Activated gamma-delta T cell treated with anti-CD3 and anti-CD28 coated beads, Interleukin-2, amount 50 U/mL, for 16 hours (primary cell): Measurements from ENCODE around the gene IFNL2.
"Not testable (repeated sequence)": the region's sequence is repeated elsewhere in the genome, so short reads cannot be mapped to it uniquely, and the experiment has no call there.

Source experiments
- DNase-seq: peaks from one replicate; pipeline ENCODE4 v3.0.0-alpha.2; 2020; ENCODE audit warnings: low read depth

Gene IFNL2

DNA sequence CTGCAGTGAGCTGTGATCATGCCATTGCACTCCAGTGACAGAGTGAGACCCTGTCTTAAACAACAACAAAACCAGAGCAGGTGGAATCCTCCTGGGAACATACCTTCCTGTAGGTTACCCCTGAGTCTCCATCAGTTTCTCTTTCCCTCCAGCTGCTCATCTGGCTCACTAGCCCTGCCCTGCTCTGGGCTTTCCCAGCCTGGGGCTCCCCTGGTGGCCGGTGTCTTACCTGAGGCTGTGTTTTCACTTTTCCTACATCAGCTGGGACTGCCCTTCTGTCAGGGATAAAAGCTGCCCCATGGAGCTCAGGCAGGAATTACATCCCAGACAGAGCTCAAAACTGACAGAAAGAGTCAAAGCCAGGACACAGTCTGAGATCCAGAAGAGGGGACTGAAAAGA is at the start of gene IFNL2:
Gene IFNL2 (plus strand): TSS at position 312 of the 400 bp plus-strand sequence. CDS start 173 bp downstream, outside the sequence.
- not testable (repeated sequence) for DNase-seq

DNA sequence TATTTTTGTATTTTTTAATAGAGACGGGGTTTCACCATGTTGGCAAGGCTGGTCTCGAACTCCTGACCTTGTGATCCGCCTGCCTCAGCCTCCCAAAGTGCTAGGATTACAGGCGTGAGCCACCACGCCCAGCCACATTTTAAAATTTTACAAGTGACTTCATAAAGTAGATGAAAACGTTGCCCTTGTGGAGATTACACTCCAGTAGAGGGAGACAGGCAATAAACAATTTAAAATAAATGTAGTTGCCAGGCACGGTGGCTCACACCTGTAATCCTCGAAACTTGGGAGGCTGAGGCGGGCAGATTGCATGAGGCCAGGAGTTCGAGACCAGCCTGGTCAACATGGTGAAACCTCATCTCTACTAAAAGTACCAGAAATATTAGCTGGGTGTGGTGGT is 49.1 kb upstream of the IFNL2 start:
- not testable (repeated sequence) for DNase-seq

DNA sequence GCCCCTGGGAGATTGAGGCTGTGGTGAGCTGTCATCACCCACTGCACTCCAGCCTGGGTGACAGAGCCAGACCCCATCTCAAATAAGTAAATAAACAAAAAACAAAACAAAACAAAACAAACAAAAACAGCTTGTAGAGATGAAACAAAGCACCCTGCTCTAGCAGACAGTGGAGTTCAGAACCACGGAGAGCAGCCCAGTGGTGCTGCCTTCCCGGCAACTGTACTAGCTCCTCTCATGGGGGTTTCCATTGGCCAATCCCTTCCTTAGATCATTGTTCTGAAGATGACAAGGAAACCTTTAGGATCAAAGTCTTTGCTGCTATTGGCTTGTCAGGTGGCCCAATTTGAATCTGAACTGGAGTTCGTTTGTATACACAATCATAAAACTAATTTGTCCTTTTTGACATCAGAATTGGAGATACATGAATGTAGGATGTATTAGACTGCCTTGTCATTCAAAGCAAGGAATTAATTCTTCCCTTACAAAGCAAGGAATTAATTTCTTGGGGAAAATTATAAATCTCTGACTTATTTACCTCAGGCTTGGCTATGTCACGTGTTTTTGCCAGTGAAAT is 44.4 kb upstream of the IFNL2 start:
- no peak for DNase-seq

DNA sequence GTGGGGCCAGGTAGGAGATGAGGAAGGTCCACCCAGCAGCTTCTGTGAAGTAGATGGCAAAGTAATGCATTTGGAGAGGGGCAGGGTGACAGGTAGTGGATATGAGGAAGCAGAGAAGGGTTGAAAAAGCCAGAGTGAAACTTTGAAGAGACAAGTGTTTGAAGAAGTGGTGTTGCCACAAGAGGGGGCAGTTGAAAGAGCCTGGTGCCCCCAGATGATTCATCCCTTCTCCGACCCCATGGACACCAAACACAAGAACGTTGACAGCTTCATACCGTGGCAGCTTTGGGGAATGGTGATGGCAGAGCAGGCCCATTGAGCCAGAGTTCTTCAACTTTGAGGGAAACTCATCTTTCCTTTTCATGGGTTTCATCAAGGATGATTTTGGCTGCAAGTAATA is 43.3 kb upstream of the IFNL2 start:
- DNase-seq: no peak

DNA sequence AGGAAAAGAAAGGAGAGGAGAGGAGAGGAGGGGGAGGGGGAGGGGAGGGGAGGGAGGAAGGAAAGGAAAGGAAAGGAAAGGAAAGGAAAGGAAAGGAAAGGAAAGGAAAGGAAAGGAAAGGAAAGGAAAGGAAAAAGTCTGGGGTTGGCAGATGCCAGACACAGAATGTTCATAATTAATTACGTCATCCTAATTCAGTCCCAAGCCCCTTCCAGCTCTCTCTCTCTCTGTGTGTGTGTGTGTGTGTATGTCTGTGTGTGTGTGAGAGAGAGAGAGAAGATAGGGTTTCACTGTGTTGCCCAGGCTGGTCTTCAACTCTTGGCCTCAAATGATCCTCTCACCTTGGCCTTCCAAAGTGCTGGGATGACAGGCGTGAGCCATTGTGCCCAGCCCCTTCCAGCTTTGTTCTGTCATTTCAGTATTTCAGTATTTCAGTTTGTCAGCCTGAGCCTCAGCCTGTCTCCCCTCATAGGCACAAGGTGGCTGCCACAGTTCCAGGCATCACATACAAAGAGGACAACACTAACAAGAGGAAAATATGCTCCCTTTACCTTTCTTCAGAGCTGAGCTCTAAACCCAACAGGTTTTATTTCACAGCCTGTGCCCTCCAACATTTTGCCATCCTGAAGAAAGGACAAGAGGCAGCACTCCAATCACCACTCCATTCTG is 38.0 kb upstream of the IFNL2 start:
- no peak for DNase-seq

DNA sequence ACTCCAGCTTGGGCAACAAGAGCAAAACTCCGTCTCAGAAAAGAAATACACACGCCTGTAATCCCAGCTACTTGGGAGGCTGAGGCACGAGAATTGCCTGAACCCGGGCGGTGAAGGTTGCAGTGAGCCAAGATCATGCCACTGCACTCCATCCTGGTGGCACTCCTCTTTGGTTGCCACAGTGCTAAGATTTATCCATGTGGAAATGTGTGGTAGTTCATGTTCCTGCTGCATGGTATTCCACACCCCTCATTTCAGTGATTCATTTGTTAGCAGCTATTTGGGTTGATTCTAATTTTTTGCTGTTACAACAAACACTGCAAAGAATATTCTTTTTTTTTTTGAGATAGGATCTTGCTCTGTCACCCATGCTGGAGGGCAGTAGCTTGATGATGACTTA is 35.5 kb upstream of the IFNL2 start:
- DNase-seq: no peak

DNA sequence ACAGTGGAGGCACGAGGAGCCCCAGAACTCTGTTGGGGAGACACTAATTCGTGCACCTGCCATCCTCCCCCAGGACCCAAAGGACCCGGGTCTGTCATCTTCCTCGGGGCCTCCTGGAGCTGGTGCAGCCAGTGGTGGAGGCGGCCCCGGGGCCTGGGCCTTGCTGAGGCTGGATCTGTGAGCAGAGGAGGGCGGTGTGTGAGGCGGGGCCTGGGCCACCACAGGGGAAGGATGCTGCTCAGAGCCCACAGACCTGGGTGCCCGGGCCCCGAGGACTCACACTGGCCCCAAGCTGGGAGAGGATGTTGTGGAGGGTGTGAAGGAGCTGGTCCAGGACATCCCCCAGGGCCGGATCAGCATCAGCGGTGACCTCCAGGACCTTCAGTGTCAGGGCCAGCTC is 31.7 kb upstream of the IFNL2 start:
- peak; percentile 28 for DNase-seq

DNA sequence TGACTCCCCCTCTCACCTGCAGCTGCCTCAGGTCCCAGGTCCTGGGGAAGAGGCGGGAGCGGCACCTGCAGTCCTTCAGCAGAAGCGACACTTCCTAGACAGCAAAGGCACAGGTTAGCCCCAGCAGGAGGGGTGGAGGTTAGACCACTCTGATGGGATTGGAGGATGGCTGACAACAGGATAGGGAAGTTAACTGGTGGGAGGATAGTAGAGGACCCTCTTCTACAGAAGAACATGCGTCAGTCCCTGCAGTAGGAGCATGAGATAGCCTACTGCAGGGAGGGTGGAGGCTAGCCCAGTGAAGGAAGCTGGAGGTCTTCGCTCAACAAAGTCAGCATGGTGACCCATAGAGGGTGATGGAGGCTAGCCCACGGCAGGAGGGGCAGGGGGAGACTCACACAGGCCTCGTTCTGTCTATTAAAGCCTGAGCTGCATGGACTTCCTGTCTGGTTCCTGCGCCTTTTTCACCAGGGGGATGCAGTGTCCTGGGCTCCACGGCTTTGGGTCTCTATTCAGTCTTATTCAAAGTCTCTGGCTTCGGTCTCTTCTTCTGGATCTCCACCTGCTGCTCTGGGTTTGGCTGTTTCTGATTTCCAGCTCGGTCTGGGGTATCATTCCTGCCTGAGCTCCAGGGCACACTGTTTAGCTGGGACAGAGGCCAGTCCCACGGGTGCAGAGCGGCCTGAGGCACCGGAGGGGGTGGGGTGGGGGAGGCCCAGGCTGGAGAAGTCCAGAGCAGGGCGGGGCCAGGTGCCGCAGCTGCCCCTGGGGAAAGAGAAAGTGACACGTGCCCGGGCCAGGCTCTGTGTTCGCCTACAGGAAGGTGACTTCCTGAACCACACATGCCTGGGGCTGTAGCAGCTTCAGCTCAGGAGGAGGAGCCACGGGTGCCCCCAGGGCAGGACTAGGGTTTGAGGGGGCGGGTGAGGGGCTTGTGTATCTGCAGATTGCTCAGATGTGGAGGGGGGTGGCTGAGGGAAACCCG is 30.7 kb upstream of the IFNL2 start:
- peak; percentile 29 for DNase-seq

DNA sequence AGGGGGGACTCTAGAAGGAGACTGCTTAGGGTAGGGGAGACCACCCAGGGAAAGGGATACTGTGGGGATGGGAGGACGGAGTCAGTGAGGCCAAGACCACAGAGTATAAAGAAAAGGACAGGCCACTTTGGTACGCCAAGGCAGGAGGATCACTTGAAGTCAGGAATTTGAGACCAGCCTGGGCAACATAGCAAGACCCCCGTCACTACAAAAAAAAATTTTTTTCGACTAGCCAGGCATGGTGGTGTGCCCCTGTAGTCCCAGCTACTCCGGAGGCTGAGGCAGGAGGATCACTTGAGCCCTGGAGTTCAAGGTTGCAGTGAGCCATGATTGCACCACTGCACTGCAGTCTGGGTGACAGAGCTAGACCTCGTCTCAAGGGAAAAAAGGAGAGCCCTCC is 30.0 kb upstream of the IFNL2 start:
- DNase-seq: no peak

DNA sequence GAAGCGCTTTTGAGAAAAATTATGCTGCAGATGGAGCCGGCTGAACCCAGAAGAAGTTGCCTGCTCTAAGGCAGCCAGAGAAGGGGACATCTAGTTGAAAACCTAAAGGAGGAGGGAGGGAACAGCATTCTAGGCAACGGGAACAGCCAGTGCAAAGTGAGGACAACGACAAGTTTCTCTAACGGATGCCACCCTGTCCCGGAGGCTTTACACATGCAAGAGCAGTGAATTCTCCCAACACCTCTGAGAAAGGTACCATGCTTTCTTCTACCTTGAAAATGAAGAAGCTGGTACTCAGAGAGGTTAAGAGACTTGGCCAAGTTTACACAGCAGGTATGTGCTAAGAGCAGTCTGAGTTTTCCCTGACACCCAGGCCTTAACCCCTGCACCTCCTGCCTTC is 29.3 kb upstream of the IFNL2 start:
- DNase-seq: no peak

DNA sequence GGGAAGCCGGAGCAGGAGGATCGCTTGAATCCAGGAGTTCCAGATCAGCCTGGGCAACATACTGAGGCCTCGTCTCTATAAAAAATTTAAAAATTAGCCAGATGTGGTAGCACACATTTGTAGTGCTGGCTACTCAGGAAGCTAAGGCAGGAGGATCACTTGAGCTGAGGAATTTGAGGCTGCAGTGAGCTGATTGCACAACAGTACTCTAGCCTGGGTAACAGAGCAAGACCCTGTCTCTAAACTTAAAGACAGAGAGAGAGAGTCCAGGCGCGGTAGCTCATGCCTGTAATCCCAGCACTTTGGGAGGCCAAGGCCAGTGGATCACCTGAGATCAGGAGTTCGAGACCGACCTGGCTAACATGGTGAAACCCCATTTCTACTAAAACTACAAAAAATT is 27.8 kb upstream of the IFNL2 start:
- no peak for DNase-seq

DNA sequence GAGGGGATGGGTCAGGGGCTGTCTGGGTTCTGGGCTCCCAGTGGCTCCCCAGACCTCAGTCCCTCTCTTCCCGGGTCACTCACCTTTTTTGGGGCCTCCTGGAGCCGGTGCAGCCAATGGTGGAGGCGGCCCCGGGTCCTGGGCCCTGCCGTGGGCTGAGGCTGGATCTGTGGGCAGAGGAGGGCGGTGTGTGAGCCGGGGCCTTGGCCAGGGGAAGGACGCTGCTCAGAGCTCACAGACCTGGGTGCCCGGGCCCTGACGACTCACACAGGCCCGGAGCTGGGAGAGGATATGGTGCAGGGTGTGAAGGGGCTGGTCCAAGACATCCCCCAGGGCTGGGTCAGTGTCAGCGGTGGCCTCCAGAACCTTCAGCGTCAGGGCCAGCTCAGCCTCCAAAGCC is 24.5 kb upstream of the IFNL2 start:
- DNase-seq: not testable (repeated sequence)

DNA sequence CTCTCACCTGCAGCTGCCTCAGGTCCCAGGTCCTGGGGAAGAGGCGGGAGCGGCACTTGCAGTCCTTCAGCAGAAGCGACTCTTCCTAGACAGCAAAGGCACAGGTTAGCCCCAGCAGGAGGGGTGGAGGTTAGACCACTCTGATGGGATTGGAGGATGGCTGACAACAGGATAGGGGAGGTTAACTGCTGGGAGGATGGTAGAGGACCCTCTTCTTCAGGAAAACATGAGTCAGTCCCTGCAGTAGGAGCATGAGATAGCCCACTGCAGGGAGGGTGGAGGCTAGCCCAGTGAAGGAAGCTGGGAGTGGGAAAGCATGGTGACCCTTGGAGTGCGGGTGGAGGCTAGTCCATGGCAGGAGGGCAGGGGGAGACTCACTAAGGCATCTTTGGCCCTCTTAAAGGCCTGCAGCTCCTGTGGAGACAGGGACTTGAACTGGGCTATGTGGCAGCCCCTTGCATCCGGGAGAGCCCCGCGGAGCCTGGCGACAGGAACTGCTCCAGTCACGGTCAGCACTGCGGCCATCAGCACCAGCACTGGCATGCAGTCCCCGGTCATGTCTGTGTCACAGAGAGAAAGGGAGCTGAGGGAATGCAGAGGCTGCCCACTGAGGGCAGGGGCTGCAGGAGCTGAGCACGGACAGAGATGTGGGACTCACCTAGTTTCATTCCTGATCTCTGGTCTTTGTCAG is 23.6 kb upstream of the IFNL2 start, which contains the start of gene IFNL3:
Gene IFNL3 (minus strand): TSS at position 597 of the 691 bp plus-strand sequence. CDS start 39 bp downstream, at position 558.
- not testable (repeated sequence) for DNase-seq

DNA sequence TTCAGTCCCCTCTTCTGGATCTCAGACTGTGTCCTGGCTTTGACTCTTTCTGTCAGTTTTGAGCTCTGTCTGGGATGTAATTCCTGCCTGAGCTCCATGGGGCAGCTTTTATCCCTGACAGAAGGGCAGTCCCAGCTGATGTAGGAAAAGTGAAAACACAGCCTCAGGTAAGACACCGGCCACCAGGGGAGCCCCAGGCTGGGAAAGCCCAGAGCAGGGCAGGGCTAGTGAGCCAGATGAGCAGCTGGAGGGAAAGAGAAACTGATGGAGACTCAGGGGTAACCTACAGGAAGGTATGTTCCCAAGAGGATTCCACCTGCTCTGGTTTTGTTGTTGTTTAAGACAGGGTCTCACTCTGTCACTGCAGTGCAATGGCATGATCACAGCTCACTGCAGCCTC is 23.0 kb upstream of the IFNL2 start:
- DNase-seq: not testable (repeated sequence)

DNA sequence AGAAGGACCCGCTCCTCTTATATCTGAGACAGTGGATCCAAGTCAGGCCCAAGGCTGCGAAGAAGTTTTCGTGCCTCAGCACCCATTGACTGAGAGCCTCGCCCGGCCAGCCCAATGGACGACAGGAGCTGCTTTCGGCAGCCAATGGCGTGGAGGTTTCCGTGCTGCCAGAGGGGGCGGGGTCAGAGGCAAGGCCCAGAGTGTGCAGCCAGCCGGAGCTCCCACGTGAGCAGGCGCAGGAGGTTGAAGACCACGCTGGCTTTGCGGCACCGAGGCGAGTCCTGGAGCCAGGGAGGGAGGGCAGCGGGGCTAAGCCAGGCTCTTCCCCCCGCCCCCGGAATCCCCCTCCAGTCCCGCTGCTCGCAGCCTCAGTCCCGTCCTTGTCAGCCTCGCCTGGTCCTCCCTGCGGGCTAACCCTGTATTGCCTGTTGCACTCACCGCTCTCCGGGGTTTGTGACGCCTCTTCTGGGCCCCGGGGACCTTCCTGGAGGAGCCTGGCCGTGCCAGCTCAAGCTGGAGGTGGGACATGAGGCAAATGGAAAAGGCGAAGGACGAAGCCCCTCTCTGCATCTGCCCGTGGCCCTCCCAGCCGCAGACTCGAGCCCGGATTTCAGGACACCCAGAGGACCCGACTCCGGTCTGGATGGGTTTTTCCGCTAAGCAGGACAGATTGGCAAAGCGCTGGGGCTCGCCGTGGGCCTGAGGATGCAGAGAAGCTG is 21.1 kb upstream of the IFNL2 start:
- no peak for DNase-seq

DNA sequence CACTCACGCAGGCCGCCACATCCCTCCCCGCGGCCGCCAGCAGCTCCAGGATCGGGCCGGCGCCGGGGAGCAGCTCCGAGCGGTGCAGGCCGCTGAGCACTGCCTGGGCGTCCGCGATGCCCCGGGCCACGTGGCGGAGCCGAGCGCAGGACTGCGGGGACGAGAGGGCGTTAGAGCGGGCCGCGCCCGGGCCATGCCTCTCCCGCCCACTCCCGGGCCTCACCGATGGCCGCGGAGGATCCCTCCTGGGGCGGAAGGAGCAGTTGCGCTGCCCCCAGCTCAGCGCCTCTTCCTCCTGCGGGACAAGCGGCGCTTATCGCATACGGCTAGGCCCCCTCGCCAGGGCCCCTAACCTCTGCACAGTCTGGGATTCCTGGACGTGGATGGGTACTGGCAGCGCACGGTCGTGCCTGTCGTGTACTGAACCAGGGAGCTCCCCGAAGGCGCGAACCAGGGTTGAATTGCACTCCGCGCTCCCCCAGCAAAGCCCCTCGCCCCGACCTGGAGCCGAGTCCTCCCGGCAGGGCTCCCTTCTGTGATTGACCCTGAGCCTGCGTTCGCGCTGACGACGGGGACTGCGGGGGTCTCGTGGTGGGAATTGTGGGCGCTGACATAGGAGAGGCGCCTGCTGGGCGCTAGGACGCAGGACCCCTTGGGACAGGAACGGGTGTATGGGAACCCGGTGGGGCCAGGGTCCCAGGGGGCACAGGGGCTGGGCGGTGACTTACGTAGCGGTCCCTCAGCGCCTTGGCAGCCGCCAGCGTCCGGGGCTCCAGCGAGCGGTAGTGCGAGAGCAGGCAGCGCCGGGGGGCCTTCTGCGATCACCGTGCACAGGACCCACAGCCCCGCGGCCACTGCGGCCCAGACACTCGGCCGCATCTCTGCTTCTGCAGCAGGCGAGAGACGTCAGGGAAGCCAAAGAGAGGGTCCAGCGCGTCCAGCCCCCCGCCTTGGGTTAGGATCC is 20.2 kb upstream of the IFNL2 start:
- no peak for DNase-seq

DNA sequence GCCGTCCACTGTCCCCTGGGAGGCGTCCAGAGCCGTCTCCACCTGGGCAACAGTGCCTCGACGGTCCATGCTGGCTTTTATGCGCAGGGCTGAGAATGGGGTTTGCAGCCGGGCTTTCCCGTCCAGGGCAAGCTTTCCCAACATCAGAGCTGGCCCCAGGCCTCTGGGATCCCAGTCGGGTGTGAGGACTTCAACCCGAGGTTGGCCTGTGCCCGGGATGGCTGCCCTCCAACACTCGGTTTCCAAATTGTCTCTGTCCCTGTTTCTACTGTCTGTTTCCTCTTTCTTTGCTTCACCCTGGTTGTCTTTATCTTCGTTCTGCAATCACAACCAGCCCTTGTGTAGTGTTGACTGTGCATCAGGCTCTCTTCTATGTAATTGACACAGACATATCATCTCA is 19.4 kb upstream of the IFNL2 start, which contains the start of gene IFNL4:
Gene IFNL4 (minus strand): TSS at position 51 of the 400 bp plus-strand sequence.
- DNase-seq: no peak

DNA sequence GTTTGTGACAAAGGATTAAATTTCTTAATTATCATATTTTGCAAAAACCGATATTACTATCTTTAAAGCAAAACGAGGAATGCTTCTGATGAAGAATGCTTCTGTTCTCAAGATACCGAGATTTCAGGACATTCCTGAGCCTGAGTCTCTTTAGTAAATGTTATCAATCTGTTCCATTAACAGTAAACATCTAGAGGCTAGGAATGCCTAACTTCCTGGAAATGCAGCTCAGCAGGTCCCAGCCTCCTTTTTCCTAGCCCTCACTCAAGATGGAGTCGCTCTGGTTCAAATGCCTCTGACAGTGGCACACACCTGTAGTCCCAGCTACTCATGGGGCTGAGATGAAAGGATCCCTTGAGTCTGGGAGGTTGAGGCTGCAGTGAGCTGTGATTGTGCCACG is 17.1 kb upstream of the IFNL2 start:
- DNase-seq: no peak

DNA sequence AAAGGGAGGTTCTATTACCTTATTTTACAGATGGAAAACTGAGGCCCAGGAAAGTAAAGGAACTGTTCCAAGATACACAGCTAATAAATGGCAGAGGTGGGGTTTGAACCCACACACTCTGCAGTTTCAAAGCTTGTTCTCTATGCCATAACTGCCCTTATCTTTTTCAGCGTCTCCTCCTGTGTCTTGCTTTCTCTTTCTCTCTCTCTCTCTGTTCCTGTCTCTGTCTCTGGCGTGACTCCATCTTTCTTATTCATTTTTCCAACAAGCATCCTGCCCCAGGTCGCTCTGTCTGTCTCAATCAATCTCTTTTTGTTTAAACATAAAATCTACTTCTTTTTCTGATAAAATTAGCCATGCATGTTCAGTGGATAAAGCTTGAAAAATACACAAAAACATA is 16.4 kb upstream of the IFNL2 start:
- no peak for DNase-seq

DNA sequence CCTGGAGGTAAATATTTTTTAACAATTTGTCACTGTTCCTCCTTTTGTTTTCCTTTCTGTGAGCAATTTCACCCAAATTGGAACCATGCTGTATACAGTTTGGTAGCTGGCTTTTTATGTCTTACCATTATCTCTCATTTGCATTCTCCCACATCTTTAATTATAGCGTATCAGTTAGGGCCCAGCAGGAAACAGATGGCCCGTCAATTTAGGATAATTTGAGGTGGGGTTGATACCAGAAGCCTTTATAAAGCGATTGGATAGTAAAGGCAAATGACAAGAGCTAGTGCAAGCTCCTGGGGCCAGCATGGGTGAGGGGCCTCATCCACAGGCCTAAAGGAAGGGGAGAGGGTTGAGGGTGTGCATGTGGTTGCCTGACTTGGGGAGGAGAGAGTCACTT is 15.7 kb upstream of the IFNL2 start:
- no peak for DNase-seq
